Ectodermal cell (in vitro differentiated cells): ENCODE measurements around the gene AHCY.
"Not testable (repeated sequence)": the region's sequence is repeated elsewhere in the genome, so short reads cannot be mapped to it uniquely, and the experiment has no call there.

Source experiments
- H3K27ac ChIP-seq: 2 replicates; pipeline ENCODE4 v1.7.0; 2013; ENCODE audit warnings: mild to moderate bottlenecking, low read depth, low read length; ENCODE audit not compliant: insufficient read depth, poor library complexity, severe bottlenecking
- H3K27me3 ChIP-seq: 2 replicates; pipeline ENCODE4 v1.7.0; 2013; ENCODE audit warnings: mild to moderate bottlenecking, low read length; ENCODE audit not compliant: insufficient read depth, control insufficient read depth, poor library complexity, severe bottlenecking
- H3K36me3 ChIP-seq: one replicate; pipeline ENCODE4 v1.7.0; 2013; ENCODE audit warnings: low read length; ENCODE audit not compliant: control insufficient read depth, insufficient read depth
- H3K4me1 ChIP-seq: one replicate; pipeline ENCODE4 v1.7.0; 2013; ENCODE audit warnings: low read length; ENCODE audit not compliant: control insufficient read depth, insufficient read depth
- H3K4me3 ChIP-seq: 2 replicates; pipeline ENCODE4 v1.7.0; 2013; ENCODE audit warnings: low read depth, low read length, control low read depth; ENCODE audit not compliant: insufficient read depth
- H3K9me3 ChIP-seq: 2 replicates; pipeline ENCODE4 v1.7.0; 2013; ENCODE audit warnings: mild to moderate bottlenecking, low read length, moderate library complexity; ENCODE audit not compliant: control insufficient read depth
- whole genome bisulfite sequencing, 2 experiments: methylation state at CpG; one replicate each; pipeline ENCODE4 v1.1.7; 2013; ENCODE audit warnings: missing lambda C conversion rate in 2 of 2; 5-methylcytosine and 5-hydroxymethylcytosine counted together

Gene AHCY

DNA sequence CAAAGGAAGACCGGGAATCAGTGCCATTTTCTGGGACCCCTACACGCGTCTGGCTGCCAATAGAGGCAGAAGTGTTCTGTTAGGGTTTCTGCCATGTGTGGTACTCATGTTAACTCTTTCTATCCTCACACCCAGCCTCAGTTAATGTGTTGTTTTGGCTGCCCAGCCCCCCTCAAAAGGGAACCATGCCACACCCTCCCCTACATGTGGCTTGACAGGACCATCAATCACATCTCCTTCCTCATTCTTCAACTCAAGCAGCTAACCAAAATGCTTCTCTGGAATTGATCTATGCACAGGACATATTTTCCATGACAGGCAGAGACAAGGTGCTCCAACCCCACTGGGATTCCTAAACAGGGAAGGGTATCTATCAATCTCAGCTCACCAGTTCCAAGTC, 22.0 kb downstream of the AHCY start:
- Histone ChIP-seq H3K4me1 (no peaks in the 10 kb centered on the region), H3K27ac (no peak overlapping the region), H3K36me3 (peaks cover 64% of the 10 kb centered on the region), H3K27me3 (no peaks in the 10 kb centered on the region), H3K4me3 (no peak overlapping the region), H3K9me3 (no peaks in the 10 kb centered on the region)
- WGBS, 2 experiments = 86 to 92% methylated on average over 3 of the region's 3 CpGs

- H3K4me1 ChIP-seq = no peaks in the 10 kb centered on the region
- 94 to 95% methylated on average over 7 of the region's 7 CpGs for WGBS, 2 experiments
- no peak overlapping the region for H3K4me3 ChIP-seq
- H3K27me3 ChIP-seq = no peaks in the 10 kb centered on the region
- H3K9me3 ChIP-seq = no peaks in the 10 kb centered on the region
- peaks cover 13% of the 10 kb centered on the region for H3K36me3 ChIP-seq
- no peak overlapping the region for H3K27ac ChIP-seq
These were observed 28.5 kb downstream of the AHCY start for GRCh38 chr20:34274694-34275093.

DNA sequence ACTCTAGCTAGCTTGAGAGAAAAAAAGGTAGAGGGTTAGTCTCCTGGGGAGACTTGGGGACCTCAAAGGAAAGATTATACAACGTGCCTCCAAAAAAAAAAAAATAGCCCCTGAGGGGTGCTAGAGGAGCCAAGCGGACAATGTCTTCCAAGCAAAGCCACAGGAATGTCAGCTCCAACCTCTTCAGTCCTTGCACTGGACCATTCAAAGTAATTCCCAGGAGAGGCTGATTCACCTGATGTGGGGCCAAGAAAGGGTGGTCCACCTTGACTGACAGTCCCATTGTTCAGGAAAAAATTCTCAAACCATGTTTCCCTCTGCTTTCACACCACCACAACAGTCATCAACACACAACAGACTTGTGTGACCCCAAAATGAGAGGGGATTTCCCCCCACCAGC, 31.2 kb downstream of the AHCY start:
- Histone ChIP-seq H3K4me1 (no peaks in the 10 kb centered on the region), H3K4me3 (no peak overlapping the region), H3K27ac (no peak overlapping the region), H3K9me3 (no peaks in the 10 kb centered on the region), H3K36me3 (peaks cover 6% of the 10 kb centered on the region), H3K27me3 (no peaks in the 10 kb centered on the region)
- WGBS, 2 experiments = 93 to 94% methylated on average over 2 of the region's 2 CpGs

DNA sequence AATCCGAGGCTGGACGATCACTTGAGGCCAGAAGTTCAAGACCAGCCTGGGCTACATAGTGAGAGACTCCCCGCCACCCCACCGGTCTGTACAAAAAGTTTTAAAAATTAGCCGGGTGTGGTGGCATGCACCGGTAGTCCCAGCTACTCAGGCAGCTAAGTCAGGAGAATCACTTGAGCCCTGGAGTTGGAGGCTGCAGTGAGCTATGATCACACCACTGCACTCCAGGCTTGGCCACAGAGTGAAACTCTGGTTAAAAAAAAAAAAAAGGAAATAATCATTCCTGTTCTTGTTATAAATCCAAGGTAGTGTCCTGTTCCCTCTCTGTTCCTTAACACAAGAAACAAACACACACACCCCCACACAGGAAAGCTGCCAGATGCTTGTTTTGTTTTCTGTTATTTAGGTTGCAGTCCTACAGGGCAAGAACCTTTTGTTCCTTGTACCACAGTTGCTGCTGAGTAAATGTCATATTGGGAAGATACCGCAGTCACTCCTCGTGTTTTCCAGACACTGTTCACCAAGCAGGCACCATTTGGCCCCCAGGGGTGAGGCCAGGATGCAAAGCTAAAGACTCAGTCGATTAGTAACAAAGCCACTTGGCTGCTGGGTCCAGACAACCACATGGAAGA, 33.0 kb downstream of the AHCY start:
- Histone ChIP-seq H3K27me3 (no peaks in the 10 kb centered on the region), H3K27ac (no peak overlapping the region), H3K4me3 (no peak overlapping the region), H3K9me3 (no peaks in the 10 kb centered on the region), H3K4me1 (no peaks in the 10 kb centered on the region), H3K36me3 (no peaks in the 10 kb centered on the region)
- WGBS, 2 experiments = 94% methylated on average over 9 of the region's 9 CpGs

DNA sequence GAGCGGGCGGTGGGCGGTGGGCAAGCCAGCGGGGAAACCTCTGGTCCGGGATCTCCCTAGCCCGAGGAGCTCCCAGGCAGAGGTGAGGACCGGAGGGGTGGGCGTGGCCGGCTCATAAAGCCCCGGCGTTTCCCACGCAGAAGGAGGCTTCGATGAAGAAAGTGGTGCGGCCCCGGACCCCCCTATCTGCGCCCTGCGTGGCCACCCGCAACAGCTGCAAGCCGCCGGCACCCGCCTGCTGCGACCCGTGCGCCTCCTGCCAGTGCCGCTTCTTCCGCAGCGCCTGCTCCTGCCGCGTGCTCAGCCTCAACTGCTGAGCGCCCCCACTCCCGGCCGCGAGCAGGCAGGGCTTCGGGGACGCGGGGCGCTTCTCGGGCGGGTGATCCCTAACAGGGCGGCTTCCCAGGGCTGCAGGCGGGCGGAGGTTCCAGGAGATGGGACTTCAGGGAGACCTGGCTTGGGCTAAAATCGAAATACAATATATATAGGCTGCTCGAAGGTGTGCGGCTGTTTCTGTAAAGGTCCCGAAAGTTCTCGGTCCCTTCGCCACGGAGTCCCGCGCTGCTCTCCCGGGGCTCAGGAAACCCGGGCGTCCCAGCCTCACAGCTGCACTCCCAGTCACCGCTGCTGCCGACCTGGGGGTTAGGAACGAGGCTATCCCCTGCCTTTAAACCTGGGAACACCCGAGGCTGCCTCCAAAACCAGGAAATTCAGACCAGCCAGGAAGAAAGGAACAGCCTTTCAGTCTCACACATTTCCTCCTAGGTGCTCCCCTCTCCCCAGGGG, 34.1 kb downstream of the AHCY start:
- H3K4me3 ChIP-seq = no peak overlapping the region

DNA sequence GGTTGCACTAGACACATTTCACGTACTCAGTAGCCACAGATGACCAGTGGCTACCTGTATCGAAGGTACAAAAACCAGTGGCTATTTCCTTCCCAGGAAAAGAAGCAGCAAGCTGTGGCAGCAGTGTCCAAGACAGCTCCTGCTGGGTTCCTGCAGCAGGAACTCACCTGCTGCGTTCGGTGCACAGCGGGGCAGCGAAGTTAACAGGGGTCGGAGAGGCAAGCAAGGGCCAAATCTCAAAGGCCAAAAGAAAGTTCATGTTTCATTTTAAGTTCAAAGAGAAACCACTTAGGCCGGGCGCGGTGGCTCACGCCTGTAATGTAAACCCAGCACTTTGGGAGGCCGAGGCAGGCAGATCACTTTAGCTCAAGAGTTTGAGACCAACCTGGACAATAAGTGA, 35.0 kb downstream of the AHCY start:
- WGBS, 2 experiments = 93 to 95% methylated on average over 12 of the region's 12 CpGs
- no peaks in the 10 kb centered on the region for H3K27me3 ChIP-seq
- no peaks in the 10 kb centered on the region for H3K4me1 ChIP-seq
- no peak overlapping the region for H3K4me3 ChIP-seq
- H3K9me3 ChIP-seq = no peaks in the 10 kb centered on the region
- no peaks in the 10 kb centered on the region for H3K36me3 ChIP-seq
- no peak overlapping the region for H3K27ac ChIP-seq

More for the DNA sequence above, 34.1 kb downstream of the AHCY start:
- no peaks in the 10 kb centered on the region for H3K27me3 ChIP-seq
- H3K9me3 ChIP-seq = no peaks in the 10 kb centered on the region
- no peaks in the 10 kb centered on the region for H3K4me1 ChIP-seq
- WGBS, 2 experiments = 83 to 87% methylated on average over 58 of the region's 58 CpGs
- no peaks in the 10 kb centered on the region for H3K36me3 ChIP-seq
- H3K27ac ChIP-seq = no peak overlapping the region

GRCh38 chr20:34264141-34264540, 39.0 kb downstream of the AHCY start:
- WGBS, 2 experiments = 96 to 98% methylated on average over 5 of the region's 5 CpGs
- no peaks in the 10 kb centered on the region for H3K4me1 ChIP-seq
- no peaks in the 10 kb centered on the region for H3K9me3 ChIP-seq
- no peaks in the 10 kb centered on the region for H3K36me3 ChIP-seq
- H3K27me3 ChIP-seq = no peaks in the 10 kb centered on the region
- H3K27ac ChIP-seq = no peak overlapping the region
- H3K4me3 ChIP-seq = no peak overlapping the region

DNA sequence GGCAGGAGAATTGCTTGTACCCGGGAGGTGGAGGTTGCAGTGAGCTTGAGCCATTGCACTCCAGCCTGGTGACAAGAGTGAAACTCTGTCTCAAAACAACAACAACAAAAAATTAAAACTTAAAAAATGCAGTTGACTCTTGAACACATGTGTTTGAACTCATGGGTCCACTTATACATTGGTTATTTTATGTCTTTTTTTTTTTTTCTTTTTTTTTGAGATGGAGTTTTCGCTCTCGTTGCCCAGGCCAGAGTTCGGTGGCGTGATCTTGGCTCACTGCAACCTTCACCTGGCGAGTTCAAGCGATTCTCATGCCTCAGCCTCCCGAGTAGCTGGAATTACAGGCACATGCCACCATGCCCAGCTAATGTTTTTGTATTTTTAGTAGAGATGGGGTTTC, 39.7 kb downstream of the AHCY start:
- not testable (repeated sequence) for H3K4me1 ChIP-seq, H3K27me3 ChIP-seq, H3K9me3 ChIP-seq, H3K4me3 ChIP-seq, H3K36me3 ChIP-seq, H3K27ac ChIP-seq
- WGBS, 2 experiments = 96 to 97% methylated on average over 8 of the region's 8 CpGs

- H3K4me3 ChIP-seq = no peak overlapping the region
- H3K27ac ChIP-seq = no peak overlapping the region
- H3K9me3 ChIP-seq = no peaks in the 10 kb centered on the region
- H3K4me1 ChIP-seq = no peaks in the 10 kb centered on the region
- WGBS, 2 experiments = 82 to 83% methylated on average over 9 of the region's 9 CpGs
- no peaks in the 10 kb centered on the region for H3K36me3 ChIP-seq
- no peaks in the 10 kb centered on the region for H3K27me3 ChIP-seq
These were observed 40.5 kb downstream of the AHCY start for GRCh38 chr20:34262488-34263288.
